ENCODE results near the gene ARHGAP40.
A peak's percentile ranks its signal among the peaks of the same experiment; 100 is the strongest.
"Not testable (repeated sequence)": the region's sequence is repeated elsewhere in the genome, so short reads cannot be mapped to it uniquely, and the experiment has no call there.

Gene ARHGAP40

DNA sequence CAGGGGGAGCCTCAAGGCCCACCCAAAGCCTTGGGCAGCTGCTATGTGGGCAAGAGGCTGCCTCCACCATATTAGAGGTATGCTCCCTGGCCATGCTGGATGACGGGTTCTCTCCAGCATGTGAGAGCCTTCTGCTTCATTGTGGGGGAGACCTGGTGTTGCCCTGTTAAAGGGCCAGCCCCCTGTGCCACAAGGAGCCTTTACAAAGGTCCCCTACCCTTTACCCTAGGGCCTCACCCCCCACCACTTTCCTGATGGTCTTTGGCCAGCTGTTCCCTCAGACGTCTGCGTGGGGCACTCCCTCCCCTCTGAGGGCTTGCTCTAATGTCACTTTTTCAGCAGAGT, 15.5 kb upstream of the ARHGAP40 start:
- FAIRE-seq, result no peak
- no peak for DNase-seq (ENCODE audit: insufficient read length, low spot score)

DNA sequence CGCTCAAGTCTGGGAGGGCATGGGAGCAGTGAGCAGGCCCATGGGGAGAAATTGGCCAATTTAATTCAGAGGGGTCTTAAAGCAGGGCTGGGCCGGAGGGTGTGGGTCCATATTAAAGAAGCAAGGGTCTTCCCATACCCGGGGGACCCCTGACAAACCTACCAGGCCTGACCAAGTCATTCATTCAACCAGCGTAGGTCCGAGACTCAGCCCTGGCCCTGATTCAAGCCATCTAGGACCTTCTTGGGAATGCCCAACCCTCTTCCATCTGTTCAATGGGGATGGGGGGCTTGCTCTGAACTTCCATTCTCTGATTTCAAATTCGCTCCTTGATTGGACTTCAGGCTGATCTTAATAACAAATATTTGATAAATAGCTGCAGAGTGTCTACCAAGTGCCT, 13.3 kb upstream of the ARHGAP40 start:
- DNase-seq (ENCODE audit: insufficient read length, low spot score), result no peak
- FAIRE-seq, result no peak

DNA sequence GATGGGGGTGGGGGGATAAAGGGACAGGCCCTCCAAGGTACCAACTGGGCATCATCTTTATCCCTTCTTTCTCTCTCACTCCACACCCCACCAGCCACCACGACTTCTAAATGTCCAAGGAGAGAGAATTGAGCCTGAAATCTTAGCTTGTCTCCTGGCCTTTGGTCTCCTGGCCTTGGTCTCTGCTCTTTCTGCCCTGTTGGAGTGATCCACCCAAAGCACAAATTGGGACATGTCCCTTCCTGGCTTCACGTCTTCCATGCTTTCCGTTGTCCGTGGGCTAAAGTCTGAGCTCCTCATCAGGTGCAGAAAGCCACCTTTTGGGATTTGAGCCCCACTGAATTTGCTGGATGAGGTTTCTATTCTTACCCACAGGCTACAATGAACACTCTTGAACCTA, 12.3 kb upstream of the ARHGAP40 start:
- DNase-seq (ENCODE audit: insufficient read length, low spot score), result no peak
- FAIRE-seq, result no peak

DNA sequence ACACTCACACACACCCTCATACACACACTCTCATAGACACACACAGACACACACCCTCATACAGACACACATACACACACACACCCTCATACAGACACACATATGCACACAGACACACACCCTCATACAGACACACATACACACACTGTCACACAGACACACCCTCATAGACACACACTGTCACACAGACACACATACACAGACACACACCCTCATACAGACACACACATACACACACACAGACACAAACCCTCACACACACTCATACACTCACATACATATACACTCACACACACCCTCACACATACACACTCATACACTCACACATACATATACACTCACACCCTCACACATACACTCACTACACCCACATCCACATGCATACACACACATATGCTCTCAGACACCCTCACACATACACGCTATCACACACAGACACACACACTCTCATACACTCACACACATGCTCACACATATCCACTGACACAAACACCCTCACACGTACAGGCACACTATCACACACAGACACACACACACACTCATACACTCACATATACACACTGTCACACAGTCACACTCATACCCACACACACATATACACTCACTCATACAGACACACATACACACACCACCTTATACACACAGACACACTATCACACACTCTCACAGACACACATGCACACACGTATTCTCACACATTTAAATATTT, 11.5 kb upstream of the ARHGAP40 start:
- no peak for DNase-seq (ENCODE audit: insufficient read length, low spot score)
- FAIRE-seq, result peak; percentile 100

DNA sequence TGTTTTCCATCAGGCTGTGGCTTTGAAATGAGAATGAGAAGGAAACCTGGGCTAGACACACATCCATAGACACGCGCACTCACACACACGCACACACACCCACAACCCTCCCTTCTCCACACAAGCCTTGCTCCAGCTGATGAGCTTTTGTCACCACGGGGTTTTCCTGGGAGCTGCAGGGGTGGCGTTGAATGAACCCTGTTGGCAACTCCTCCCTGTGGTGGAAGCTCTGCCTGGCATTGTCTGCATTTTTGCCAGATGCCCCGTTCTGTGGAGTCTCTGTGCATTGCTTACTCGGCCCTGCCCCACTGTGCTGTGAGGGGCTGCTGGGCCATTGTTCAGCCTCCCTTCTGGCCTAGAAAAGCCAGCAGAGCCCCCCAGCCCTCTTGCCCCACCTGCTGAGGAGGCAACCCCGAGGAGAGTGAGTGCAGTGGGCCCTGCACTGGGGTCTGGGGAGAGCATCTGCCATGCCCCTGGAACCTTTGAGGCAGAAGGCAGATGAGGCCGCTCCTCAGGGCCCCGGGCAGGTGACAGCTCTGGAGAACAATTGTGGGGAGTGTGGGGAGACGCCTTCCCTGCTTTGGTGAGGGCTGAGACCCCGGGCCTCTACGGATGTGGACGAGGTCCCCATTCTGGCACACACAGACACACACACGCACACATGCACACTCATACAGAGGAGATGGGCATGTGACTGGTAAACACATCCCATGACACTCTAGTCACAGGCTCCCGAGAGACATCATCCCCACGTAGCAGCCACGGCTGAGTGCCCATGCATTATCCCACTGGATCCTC, 10.7 kb upstream of the ARHGAP40 start:
- no peak for DNase-seq (ENCODE audit: insufficient read length, low spot score)
- no peak for FAIRE-seq

DNA sequence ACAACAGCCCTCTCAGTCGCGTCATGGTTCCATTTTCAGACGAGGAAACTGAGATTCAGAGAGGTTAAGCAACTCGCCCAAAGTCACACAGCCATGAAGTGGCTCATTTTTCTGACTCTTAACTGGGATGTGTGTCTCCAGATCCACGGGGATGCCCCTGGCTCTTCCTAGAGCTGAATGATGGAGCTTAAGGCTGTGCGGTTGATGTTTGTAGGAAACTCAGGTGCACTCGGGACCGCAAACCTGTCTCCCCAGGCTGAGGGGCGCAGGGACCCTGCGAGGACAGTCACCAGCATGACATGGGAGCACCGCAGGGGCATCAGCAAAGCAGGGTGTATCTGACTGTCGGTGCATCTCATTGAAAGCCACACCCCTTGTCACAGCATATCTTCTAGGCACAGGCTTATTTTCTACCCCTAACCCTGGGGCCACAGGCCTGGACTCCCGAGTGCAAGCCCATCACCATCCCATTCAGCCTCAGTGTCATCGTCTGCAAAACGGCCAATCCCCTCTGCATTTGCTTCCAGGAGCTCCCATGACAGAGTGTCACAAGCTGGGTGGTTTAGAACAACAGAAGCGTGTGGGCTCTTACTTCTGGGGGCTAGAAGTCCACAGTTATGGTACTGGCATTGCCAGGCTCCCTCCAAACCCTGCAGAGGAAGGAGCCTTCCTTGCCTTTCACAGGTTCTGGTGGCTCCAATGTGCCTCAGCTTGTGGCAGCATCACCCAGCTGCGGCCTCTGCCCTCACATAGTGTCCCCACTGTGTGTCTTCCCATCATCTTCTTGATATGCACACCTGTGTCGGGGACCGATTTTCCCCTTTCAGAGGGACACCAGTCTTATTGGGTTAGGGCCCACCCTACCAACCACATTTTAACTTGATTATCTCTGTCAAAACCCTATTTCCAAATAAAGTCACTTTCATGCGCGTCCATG, 9.9 kb upstream of the ARHGAP40 start:
- peak; percentile 79 for FAIRE-seq

DNA sequence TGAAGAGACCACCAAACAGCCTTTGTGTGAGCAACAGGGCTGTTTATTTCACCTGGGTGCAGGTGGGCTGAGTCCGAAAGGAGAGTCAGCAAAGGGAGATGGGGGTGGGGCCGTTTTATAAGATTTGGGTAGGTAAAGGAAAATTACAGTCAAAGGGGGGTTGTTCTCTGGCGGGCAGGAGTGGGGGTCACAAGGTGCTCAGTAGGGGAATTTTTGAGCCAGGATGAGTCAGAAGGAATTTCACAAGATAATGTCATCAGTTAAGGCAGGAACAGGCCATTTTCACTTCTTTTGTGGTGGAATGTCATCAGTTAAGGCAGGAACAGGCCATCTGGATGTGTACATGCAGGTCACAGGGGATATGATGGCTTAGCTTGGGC, 9.2 kb upstream of the ARHGAP40 start:
- DNase-seq (ENCODE audit: insufficient read length, low spot score); FAIRE-seq: not testable (repeated sequence)

More for the DNA sequence above, 9.9 kb upstream of the ARHGAP40 start:
- DNase-seq (ENCODE audit: insufficient read length, low spot score), result no peak

DNA sequence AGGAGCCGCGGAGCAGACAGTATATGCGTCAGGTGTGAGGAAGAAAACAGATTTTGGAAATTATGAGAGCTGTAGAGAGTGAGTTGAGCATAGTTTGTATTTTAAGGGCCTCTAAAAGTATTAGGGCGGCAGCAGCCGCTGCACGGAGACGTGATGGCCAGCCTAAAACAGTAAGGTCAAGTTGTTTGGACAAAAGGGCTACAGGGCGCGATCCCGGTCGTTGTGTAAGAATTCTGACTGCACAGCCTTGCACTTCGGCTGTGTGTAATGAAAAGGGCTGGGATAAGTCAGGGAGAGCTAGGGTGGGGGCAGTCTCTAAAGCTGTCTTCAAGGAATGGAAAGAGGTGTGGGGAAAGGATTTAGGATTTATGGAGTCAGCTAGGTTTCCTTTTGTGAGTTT, 7.3 kb upstream of the ARHGAP40 start:
- DNase-seq (ENCODE audit: insufficient read length, low spot score); FAIRE-seq: not testable (repeated sequence)

DNA sequence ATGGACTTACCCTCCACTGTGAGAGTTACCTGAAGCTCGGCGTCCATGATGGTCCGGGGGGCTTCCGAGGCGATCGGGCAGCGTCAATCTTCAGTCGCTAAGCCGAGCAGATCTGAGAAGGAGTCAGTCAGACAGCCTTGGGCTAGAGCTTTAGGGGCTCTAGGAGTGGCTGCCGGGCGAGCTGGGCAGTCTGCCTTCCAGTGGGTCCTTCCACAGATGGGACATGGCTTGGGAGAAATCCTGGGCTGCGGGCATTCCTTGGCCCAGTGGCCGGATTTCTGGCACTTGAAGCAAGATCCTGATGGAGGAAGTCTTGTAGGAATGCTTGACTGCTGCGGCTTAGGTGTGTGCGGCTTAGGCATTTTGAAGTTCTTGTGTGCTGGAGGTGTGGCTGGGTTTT, 5.7 kb upstream of the ARHGAP40 start:
- DNase-seq (ENCODE audit: insufficient read length, low spot score); FAIRE-seq: not testable (repeated sequence)

DNA sequence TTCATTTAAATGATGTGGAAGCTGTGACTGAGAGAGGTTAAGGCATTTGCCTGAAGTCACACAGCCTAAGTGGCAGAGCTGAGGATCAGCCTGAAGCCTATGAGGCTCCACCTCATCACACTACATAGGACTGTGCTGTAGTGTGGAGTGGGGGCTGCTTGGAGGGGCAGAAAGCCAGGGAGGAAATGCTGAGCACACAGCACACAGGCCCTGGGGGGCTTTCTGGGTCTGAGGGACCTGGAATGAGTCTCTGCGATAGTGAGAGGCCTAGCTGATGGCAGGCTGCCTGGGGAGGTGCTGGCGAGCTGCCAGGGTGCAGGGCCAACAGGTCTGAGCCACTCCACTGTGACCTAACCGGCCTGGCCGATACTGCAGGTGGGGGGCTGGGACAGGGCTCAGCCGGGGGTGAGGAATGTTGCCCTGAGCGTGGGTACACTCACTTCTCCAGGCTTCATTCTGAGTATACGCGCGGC, 2.2 kb upstream of the ARHGAP40 start:
- FAIRE-seq (peak; percentile 88), DNase-seq (ENCODE audit: insufficient read length, low spot score) (peak; percentile 54)

DNA sequence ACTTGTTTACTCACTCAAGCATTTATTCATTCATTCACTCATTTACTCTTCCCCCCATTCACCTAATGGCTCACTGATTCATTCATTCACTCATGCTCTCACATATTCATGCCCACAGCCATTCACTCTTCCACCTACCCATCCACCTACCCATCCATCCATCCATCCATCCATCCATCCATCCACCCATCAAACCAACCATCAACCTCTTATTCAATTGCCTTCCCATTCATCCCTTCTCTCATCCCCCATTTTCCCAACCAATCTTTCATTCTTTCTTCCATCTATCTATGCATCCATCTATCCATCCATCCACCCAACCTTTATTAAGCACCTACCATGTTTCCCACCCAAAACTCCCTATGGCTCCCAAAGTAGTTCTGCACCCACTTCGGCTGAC, 1.6 kb upstream of the ARHGAP40 start:
- no peak for FAIRE-seq
- no peak for DNase-seq (ENCODE audit: insufficient read length, low spot score)

DNA sequence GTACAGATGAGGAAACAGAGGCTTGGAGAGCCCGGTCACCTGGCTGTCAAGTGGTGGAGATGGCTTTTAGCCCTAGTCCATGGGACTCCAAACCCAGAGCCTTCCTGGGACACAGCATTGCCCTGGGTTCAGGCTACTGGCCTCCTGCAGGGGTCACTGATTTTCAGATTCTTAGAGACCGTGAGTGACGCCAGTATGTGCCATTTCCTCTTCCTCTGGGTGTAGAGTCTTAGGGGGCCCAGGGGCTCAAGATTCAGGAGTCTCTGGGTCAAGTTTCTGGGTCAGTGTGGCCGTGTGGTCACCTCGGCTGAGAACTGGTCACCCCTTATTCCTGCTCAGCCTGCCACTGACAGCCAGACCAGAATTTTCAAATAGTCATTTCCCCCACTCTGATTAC, 574 bp downstream of the ARHGAP40 start:
- DNase-seq (ENCODE audit: insufficient read length, low spot score) (no peak), FAIRE-seq (no peak)

DNA sequence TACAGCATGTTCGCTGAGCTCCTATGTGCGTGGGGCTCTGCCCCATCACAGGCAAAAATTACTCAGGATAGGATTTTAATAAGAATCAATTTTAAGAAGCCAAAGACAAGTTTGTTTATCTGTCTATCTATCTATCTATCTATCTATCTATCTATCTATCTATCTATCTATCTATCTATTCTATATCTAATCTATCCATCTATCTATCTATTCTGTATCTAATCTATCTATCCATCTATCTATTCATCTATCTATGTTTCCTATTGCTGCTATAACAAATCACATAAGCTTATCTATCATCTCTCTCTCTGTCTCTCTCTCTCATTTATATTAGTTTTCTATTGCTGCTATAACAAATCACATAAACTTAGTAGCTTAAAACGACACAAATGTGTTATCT, 1.7 kb downstream of the ARHGAP40 start:
- DNase-seq (ENCODE audit: insufficient read length, low spot score) (no peak), FAIRE-seq (no peak)

DNA sequence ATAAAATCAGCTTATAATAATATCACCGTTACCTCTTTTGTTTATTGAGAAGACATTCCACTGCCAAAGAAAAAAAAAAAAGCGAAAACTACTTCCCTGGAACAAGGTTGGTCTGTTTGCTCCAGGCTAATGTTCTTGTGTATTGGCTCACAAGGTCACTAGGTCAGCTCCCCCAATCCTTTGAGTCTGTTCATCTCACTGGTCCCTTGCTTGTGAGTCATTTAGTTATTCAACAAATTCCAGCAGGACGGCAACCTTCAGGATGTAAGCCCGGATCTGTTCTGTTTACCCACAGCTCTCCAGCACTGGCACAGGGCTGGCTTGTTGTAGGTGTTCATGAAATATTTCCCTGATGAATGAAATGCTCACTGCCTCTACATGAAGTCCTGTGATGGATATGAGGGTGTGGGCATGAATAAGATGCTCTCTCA, 3.3 kb downstream of the ARHGAP40 start:
- DNase-seq (ENCODE audit: insufficient read length, low spot score) (peak; percentile 95), FAIRE-seq (peak; percentile 96)

DNA sequence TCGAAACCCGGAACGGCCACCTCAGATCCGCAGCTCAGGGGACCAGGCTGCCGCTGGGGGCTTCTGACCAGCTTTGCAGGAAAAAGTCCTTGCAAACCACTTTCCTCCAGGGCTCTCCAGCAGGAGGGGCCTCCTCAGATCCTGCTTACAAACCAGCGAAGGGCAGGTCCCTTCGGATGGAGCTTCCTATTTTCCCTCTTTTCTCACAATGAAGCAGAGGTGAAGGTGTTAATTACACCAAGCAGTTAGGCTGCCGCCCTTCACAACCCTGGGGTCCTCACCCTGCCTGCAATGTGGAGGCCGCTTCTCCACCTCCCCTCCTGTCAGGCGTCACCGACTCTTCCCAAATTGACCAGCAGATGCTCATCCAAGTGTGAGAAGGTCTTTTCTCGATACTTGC, 5.7 kb downstream of the ARHGAP40 start:
- DNase-seq (ENCODE audit: insufficient read length, low spot score) (no peak), FAIRE-seq (no peak)

DNA sequence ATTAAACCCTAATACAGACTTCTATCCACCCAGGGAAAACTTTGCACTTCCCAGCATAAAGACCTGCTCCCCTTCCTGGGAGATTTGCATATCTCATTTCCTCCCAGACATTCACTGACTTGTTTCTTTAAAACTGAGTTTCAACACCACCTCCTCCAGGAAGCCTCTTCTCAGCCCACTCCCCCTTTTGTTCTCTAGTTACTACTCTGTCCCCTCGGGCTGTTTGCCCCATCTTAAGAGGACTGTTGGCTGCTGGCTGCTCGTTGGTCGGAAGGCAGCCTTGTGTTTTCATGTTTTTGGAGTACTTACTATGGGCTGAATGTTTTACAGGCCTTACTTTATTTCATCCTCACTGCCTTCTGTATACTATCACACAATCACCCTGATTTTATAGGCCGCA, 6.6 kb downstream of the ARHGAP40 start:
- no peak for FAIRE-seq
- no peak for DNase-seq (ENCODE audit: insufficient read length, low spot score)

DNA sequence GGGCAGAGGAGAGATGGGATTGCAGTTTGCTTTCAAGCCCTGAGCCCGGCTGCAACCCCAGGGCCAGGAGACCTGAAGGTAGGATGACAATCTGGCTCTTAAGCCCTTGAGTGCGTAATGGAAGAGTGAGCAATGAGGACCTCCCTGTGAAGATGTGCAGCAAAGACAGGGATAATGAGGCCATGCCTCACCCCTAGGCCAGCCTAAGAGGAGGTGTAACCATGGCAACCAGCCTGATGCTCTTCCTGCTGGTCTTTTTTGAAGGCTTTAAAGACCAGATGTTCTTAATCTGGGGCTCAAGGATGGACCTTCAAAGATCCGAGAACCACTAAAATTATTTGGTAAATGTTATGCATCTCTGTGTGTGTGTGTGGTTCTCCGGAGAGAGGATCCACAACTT, 8.2 kb downstream of the ARHGAP40 start:
- DNase-seq (ENCODE audit: insufficient read length, low spot score), result no peak
- FAIRE-seq, result no peak

DNA sequence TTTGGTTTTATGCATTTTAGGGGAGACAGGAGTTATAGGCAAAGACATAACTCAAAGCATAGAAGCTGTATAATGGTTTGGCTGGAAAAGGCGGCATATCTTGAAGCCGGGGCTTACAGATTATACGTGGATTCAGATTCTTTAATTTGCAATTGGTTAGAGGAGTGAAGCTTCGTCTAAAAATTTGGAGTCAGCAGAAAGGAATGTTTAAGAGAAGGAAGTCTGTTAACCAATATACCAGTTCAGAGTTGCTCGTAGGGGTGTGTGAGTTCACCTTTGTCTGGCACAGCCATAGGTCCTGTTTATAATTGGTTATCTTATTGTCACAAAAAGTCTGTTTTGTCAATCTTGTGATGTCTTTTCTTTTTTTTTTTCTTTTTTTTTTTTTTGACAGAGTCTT, 8.9 kb downstream of the ARHGAP40 start:
- DNase-seq (ENCODE audit: insufficient read length, low spot score) (peak; percentile 76), FAIRE-seq (peak; percentile 79)

DNA sequence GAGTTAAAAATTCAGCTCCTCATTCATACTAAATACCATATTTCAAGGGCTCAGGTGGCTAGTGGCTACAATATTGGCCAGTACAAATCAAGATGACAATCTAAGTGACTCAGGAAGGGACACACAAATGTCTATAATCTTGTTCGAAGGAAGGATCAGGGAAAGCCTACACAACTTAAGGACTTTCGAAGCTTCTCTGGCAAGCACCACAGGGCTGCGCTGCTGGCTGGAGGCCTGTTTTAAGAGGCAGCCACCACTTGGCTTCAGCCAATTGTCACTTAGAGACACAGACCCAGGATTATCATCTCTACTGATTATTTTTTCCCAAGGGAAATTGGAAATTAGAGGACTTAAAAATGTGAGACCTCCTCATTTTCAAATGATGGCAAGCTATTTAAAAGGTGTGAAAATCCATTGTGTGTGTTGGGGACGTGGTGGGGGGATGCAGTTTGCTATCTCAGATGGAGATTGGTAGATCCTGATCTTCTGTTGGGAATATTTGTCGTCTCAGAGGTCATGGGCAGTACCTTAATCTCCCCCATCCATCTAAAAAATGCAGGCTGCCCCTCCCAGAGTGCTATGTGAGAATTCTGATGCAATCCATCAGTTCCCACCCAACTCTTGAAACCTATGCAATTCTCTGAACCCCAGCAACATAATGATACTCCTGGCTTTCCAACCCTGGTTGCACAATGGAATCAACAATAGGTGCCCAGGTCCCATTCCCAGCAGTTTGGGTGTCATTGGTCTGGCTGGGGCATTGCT, 11.3 kb downstream of the ARHGAP40 start:
- FAIRE-seq, result peak; percentile 52
- DNase-seq (ENCODE audit: insufficient read length, low spot score), result no peak

DNA sequence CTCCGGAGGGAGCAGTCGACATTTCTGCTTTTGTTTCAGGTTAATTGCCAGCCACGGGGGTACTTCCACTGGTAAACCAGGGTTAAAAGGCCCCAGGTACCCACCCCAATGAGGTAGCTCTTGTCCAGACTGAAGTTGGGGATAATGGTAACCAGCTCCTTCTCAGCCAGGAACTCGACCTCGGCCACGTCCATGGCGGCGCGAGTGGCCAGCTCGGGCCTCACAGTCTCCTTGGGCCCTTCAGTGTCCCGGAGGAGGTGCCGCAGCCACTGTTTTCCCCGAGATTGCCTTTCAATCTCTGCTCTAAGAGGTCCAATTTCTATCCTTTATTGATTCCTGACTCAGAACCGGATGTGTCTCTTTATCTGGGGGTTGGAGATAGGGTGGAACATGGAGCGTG, 13.7 kb downstream of the ARHGAP40 start:
- FAIRE-seq (peak; percentile 9), DNase-seq (ENCODE audit: insufficient read length, low spot score) (no peak)
